K562 treated with DMSO at 1 percent for 24 hours (cell line): Measurements from ENCODE around the gene MARCHF5. TPM values are rescaled to one million over a fixed set of nuclear protein-coding genes. Genes with fewer than 3 reads are reported as not detected.

ENCODE experiments used
- total RNA-seq: library from RNA; unstranded; fragments of 300-600 nt; gene quantifications from 2 replicates; pipeline ENCODE4 v1.2.3, GENCODE V29; 2022; ENCODE audit warnings: low read depth; ENCODE audit not compliant: insufficient read depth

The MARCHF5 gene
- total RNA-seq = 14.7 and 15.6 TPM in 2 replicates

GRCh38 chr10:92290837-92291615 is at the start of gene MARCHF5, which contains the start of gene CPEB3:
Gene MARCHF5 (plus strand): TSS chr10:92291167. CDS start chr10:92291495, 328 bp downstream.
Gene CPEB3 (minus strand): TSS chr10:92291078. CDS start chr10:92240350, 50,728 bp downstream.

Other genes starting within 250 kb of the MARCHF5 start
- 1.6 and 2.1 TPM in 2 replicates for gene CPEB3, start 89 bp upstream of the MARCHF5 start, total RNA-seq